Heart right ventricle (tissue), 16 donors: ENCODE measurements around the gene RAMP3. TPM values are rescaled to one million over a fixed set of nuclear protein-coding genes. Genes with fewer than 3 reads are reported as not detected.

ENCODE experiments used
- ATAC-seq, 8 donors: fragments of 200-7000 bp; cut with Tn5 transposase; one replicate each; pipeline ENCODE4 v1.9.1; 2020; ENCODE audit warnings: mild to moderate bottlenecking in 8 of 8, moderate library complexity in 8 of 8, moderate number of reproducible peaks in 1 of 8
- DNase-seq, 2 donors: peaks; one replicate each; pipeline ENCODE4 v3.0.0-alpha.2; 2020
- H3K27ac ChIP-seq, 10 donors: fragments of 200-600 bp; sonication (generic) in 2 of 10; one replicate each; pipeline versions ENCODE4 v1.5.0 to v1.8.0; 2020 to 2022; ENCODE audit warnings: mild to moderate bottlenecking in 3 of 10
- H3K27me3 ChIP-seq, 7 donors: fragments of 200-600 bp; one replicate each; pipeline ENCODE4 v1.8.0; 2021 to 2022; ENCODE audit warnings: mild to moderate bottlenecking in 2 of 7
- H3K36me3 ChIP-seq, 9 donors: fragments of 200-600 bp; sonication (generic) in 1 of 9; one replicate each; pipeline versions ENCODE4 v1.5.0 to v1.8.0; 2020 to 2022; ENCODE audit warnings: mild to moderate bottlenecking in 2 of 9
- H3K4me1 ChIP-seq, 9 donors: fragments of 200-600 bp; sonication (generic) in 1 of 9; one replicate each; pipeline versions ENCODE4 v1.5.0 to v1.8.0; 2020 to 2022; ENCODE audit warnings: mild to moderate bottlenecking in 4 of 9
- H3K4me3 ChIP-seq, 10 donors: fragments of 200-600 bp; sonication (generic) in 2 of 10; one replicate each; pipeline versions ENCODE4 v1.5.0 to v1.8.0; 2020 to 2022; ENCODE audit warnings: mild to moderate bottlenecking in 7 of 10, moderate library complexity in 2 of 10
- H3K9me3 ChIP-seq, 11 donors: fragments of 200-600 bp in 10 of 11; sonication (generic) in 2 of 11; one replicate each; pipeline versions ENCODE4 v1.5.0 to v1.8.0; 2013 to 2022; ENCODE audit warnings: mild to moderate bottlenecking in 2 of 11, control low read depth in 1 of 11, moderate library complexity in 1 of 11
- WGBS, 2 donors: extraction: QIAGEN DNeasy Blood & Tissue Kit; methylation state at CpG; one replicate each; pipeline ENCODE4 v1.1.7; 2013; ENCODE audit warnings: inconsistent platforms in 1 of 2; 5-methylcytosine and 5-hydroxymethylcytosine counted together
- intact Hi-C, 10 donors: fragments of 100-400 bp; cut with DNase I; formaldehyde crosslinking; loops; one replicate each; pipeline versions ENCODE4 v1.11.1 to v1.14.2; 2022
- polyA plus RNA-seq, 2 donors: library from polyadenylated mRNA; stranded (reverse); fragments of 200-250 nt; gene quantifications; one replicate each; pipeline ENCODE4 v1.2.3, GENCODE V29; 2013
- total RNA-seq, 10 donors: library from RNA; stranded (reverse); fragmentation: NEBNext Ultra II Directional in 3 of 10; extraction: Animal tissue kit (Norgen Biotek cat#: 25700) in 3 of 10; gene quantifications; one replicate each; pipeline versions ENCODE4 v1.2.1 to v1.2.4, GENCODE V29; 2021 to 2023
- TF ChIP-seq, protein P1 (sequence below), 9 donors: fragments of 200-600 bp; sonication (generic) in 2 of 9; IDR thresholded peaks; one replicate each; pipeline versions ENCODE4 v1.5.0 to v1.8.0; 2021 to 2022; ENCODE audit warnings: antibody characterized with exemption in 9 of 9, mild to moderate bottlenecking in 5 of 9, moderate library complexity in 1 of 9
- donor health status: Arrhythmogenic right ventricular cardiomyopathy.
- donor health status: ischemic (EF 13 %, LVEDD 7.1; RV severe dilation, severe dysfunction).
- donor health status: healthy with polysubstance abuse.
- donor health status: DM: no; HTN: yes; CAD: no.
- donor health status: DM: no; HTN: no; CAD: no.
- donor health status: ischemic (EF 25% LVEDD 6.9; RV normal size, moderate dysfunction).
- donor health status: ischemic (EF 25% LVEDD 5.7; RV mildly dilated, moderate dysfunction).
- donor health status: healthy.
- donor health status: DM: yes; HTN: yes; CAD: no.
- donor health status: Ischemic cardiomyopathy.
- donor health status: ischemic (EF 35%, LVEDD 5.7; RV mildly dilated, moderate dysfunction).
- donor health status: nonischemic (EF 11% LVEDD 7.7; RV severe dilation, severe dysfunction).
- donor health status: DM: yes; HTN: yes; CAD: no.
- donor health status: PGD.
- donor health status: ischemic (EF 29% LVEDD 5.4; RV normal size, mild dysfunction).
- donor health status: nonischemic (EF 23%, LVEDD 6.1; RV moderate dilation, normal function).

Gene RAMP3
- total and polyA plus RNA-seq, 12 donors = 12.7 to 70.2 (median 29.1) TPM

DNA sequence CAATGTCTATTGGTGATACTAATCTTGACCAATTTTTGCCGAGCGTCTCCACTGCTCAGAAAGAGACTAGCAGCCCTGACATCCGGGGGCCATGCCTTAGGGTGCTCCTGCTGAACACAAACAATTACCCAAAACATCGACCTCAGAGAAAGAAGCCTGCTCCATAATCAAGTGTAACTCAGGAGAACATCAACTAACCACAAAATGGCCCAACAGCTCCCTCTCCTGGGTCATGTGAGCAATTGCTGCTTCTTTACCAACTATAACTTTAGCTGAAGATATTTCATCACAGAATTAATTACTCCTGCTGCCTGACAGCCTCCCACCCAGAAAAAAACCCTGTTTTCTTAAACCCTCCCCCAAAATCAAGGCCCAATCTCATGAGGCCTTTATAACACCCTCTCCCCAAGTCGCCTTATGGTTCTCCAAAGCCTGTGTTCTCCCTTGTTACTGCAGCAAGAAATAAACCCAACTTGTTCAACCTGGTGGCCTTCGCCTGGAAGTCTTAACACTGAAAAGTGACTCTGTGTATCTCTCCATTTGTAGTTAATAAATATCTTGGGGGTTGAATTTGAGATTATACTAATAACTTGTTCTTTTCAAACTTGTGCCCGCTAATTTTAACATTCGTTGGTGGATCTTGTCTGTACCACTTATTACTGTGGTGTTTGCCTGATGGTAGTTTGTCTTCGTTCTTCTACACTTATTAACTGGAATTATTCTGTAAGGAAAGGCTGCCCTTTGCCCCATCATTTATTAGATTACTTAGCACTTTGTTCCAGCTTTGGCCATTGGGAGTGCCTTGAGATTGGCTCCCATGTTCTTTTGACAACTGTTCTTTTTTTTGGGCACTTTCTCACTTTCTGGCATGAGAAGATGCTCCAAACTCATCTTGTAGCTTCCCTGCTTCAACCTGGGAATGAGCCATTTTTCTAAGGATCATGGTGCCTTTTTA lies 21.2 kb upstream of the RAMP3 start:
- no peaks in the 10 kb centered on the region for H3K4me1 ChIP-seq
- H3K27me3 ChIP-seq = peaks cover 0 to 4% (median 0%) of the 10 kb centered on the region in 7 donors
- intact Hi-C loops = loop anchor here (1.0 to 10.0 kb wide), 12 partner anchors 62 to 552 kb away; partner anchors contain the start of gene TMED4 (in 6 of the 10)
- H3K27ac ChIP-seq = no peak overlapping the region
- H3K36me3 ChIP-seq = no peaks in the 10 kb centered on the region
- no peak overlapping the region for H3K4me3 ChIP-seq
- DNase-seq (peak in 1 of 2 donors; percentile 60), ATAC-seq (peak in 7 of 8 donors; percentile 50 to 84 (median 80))
- TF ChIP-seq, protein P1, sequence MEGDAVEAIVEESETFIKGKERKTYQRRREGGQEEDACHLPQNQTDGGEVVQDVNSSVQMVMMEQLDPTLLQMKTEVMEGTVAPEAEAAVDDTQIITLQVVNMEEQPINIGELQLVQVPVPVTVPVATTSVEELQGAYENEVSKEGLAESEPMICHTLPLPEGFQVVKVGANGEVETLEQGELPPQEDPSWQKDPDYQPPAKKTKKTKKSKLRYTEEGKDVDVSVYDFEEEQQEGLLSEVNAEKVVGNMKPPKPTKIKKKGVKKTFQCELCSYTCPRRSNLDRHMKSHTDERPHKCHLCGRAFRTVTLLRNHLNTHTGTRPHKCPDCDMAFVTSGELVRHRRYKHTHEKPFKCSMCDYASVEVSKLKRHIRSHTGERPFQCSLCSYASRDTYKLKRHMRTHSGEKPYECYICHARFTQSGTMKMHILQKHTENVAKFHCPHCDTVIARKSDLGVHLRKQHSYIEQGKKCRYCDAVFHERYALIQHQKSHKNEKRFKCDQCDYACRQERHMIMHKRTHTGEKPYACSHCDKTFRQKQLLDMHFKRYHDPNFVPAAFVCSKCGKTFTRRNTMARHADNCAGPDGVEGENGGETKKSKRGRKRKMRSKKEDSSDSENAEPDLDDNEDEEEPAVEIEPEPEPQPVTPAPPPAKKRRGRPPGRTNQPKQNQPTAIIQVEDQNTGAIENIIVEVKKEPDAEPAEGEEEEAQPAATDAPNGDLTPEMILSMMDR (IDR thresholded peaks at IDR 0.05) = peak; percentile 69 to 92 (median 88)
- H3K9me3 ChIP-seq = no peaks in the 10 kb centered on the region
- 45 to 47% methylated on average over 9 of the region's 9 CpGs for WGBS, 2 donors

DNA sequence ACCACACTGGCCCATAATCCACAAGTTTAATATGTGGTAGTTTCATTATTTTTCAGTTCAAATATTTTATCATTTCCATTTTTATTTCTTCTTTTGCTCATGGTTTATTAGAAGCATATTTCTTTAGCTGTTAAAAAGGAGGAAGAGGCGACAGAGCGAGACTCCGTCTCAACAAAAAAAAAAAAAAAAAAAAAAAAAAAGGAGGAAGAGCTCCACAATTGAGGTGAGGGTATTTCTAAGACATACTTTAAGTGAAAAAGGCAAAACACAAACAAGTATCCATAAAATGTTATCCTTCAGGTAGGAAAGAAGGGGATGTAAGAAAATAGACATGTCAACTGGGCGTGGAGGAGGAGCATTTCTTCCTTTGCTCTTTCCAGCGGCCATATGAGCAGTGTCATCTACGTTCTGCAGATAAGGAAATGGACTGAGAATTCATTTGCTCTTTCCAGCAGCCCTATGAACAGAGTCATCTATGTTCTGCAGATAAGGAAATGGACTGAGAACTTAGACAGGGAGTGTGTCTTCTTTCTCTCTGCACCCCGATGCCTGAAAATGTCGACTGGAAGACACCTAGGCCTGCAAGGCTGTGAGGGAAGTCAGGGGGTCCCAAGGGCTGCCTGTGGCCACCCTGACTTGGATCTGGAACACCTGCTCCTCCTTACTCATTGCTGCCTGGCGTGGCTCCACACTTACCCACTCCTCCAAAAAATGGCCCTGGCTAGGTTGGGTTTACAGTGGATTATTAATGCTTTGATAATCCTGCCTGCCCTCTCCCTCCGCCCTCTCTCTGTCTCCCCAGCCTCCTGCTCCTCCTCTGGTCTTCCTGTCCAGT lies 18.9 kb upstream of the RAMP3 start:
- intact Hi-C loops = loop anchor here (5.0 to 10.0 kb wide), 7 partner anchors 64 to 554 kb away; partner anchors contain the start of gene TMED4 (in 6 of the 10)
- Histone ChIP-seq H3K4me3 (no peak overlapping the region), H3K4me1 (no peaks in the 10 kb centered on the region), H3K9me3 (no peaks in the 10 kb centered on the region), H3K27me3 (peaks cover 0 to 4% (median 0%) of the 10 kb centered on the region in 7 donors), H3K27ac (no peak overlapping the region), H3K36me3 (no peaks in the 10 kb centered on the region)
- ATAC-seq (no peak), DNase-seq (no peak)
- TF ChIP-seq, protein P1 (IDR thresholded peaks at IDR 0.05) = no peak
- WGBS, 2 donors = 65 to 68% methylated on average over 10 of the region's 10 CpGs

DNA sequence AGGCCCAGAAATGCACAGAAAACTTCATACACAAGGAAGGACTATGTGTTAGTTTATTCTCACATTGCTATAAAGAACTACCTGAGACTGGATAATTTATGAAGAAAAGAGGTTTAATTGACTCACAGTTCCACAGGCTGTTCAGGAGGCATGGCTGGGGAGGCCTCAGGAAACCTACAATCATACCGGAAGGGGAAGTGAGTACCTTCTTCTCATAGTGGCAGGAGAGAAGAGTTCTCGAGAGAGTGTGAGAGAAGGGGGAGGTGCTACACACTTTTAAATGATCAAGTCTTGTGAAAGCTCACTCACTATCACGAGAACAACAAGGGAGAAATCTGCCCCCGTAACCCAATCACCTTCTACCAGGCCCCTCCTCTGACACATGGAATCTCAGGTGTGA lies 16.8 kb upstream of the RAMP3 start:
- ATAC-seq = no peak
- intact Hi-C loops = no loop called here

More for the DNA sequence above, 16.8 kb upstream of the RAMP3 start:
- TF ChIP-seq, protein P1 (IDR thresholded peaks at IDR 0.05) = no peak
- Histone ChIP-seq H3K4me1 (no peaks in the 10 kb centered on the region), H3K36me3 (no peaks in the 10 kb centered on the region), H3K27ac (no peak overlapping the region), H3K4me3 (no peak overlapping the region), H3K9me3 (no peaks in the 10 kb centered on the region), H3K27me3 (peaks cover 0 to 12% (median 0%) of the 10 kb centered on the region in 7 donors)
- WGBS, 2 donors = 80 to 83% methylated on average over 4 of the region's 4 CpGs
- DNase-seq = no peak
